IMR-90 (cell line): ENCODE results near the gene BIRC5. TPM values are rescaled to one million over a fixed set of nuclear protein-coding genes. Genes with fewer than 3 reads are reported as not detected.

Source experiments
- ATAC-seq: fragments of 200-7000 bp; cut with Tn5 transposase; 2 replicates; pipeline ENCODE4 v1.9.1; 2020; ENCODE audit warnings: low read depth, mild to moderate bottlenecking, moderate library complexity
- BruUV-seq: library from RNA; stranded (reverse); fragments of 400-500 nt; replicated peaks from 2 replicates; lab custom pipeline; 2021; lab: Mats Ljungman, UMichigan
- CTCF ChIA-PET: fragments of 300-600 bp; formaldehyde crosslinking; extraction: SDS; loops from one replicate; lab custom pipeline; 2021; ENCODE audit warnings: antibody characterized with exemption; lab: Yijun Ruan, JAX
- POLR2A ChIA-PET: fragments of 300-600 bp; sonication (Branson Sonifier 250); formaldehyde crosslinking; loops from one replicate; lab custom pipeline; 2022; ENCODE audit warnings: antibody characterized with exemption; ENCODE audit not compliant: unreplicated experiment; lab: Charles Lee
- DNase-seq: peaks from one replicate; pipeline ENCODE4 v3.0.0; 2013
- H2AFZ ChIP-seq: replicated peaks from 2 replicates; pipeline ENCODE3; 2013; ENCODE audit warnings: low read length, mild to moderate bottlenecking; ENCODE audit not compliant: poor library complexity
- H2AK5ac ChIP-seq: 2 replicates; pipeline ENCODE4 v1.6.1; 2013; ENCODE audit warnings: low read depth, low read length, inconsistent platforms
- H2AK9ac ChIP-seq: replicated peaks from 2 replicates; pipeline ENCODE3; 2013; ENCODE audit warnings: mild to moderate bottlenecking, low read depth, low read length, moderate library complexity; ENCODE audit not compliant: poor library complexity
- H2BK120ac ChIP-seq: 2 replicates; pipeline ENCODE4 v1.6.1; 2013; ENCODE audit warnings: low read depth, low read length, inconsistent platforms
- H2BK15ac ChIP-seq: 3 replicates; pipeline ENCODE4 v1.6.1; 2013; ENCODE audit warnings: low read depth, low read length, inconsistent platforms
- H2BK20ac ChIP-seq: 2 replicates; pipeline ENCODE4 v1.6.1; 2013; ENCODE audit warnings: low read depth, mild to moderate bottlenecking, inconsistent platforms, low read length, moderate library complexity
- H2BK5ac ChIP-seq: 2 replicates; pipeline ENCODE4 v1.6.1; 2013; ENCODE audit warnings: mild to moderate bottlenecking, low read depth, low read length, inconsistent platforms; ENCODE audit not compliant: poor library complexity, severe bottlenecking
- H3K14ac ChIP-seq: replicated peaks from 2 replicates; pipeline ENCODE4 v1.6.1; 2013; ENCODE audit warnings: low read depth, low read length, inconsistent platforms
- H3K18ac ChIP-seq: 2 replicates; pipeline ENCODE4 v1.6.1; 2013; ENCODE audit warnings: low read depth, low read length, control low read depth
- H3K23ac ChIP-seq: 2 replicates; pipeline ENCODE4 v1.6.1; 2013; ENCODE audit warnings: low read depth, low read length, inconsistent platforms
- H3K27ac ChIP-seq: 2 replicates; pipeline ENCODE4 v1.5.1; 2013; ENCODE audit warnings: mild to moderate bottlenecking, control low read depth, low read length; ENCODE audit not compliant: insufficient read depth
- H3K27me3 ChIP-seq: 2 replicates; pipeline ENCODE4 v1.6.1; 2013; ENCODE audit warnings: low read length; ENCODE audit not compliant: control insufficient read depth, insufficient read depth
- H3K36me3 ChIP-seq: 2 replicates; pipeline ENCODE4 v1.6.1; 2013; ENCODE audit warnings: low read length, mixed read lengths; ENCODE audit not compliant: control insufficient read depth, insufficient read depth
- H3K4ac ChIP-seq: 2 replicates; pipeline ENCODE4 v1.6.1; 2013; ENCODE audit warnings: low read depth, low read length, inconsistent platforms
- H3K4me1 ChIP-seq: 2 replicates; pipeline ENCODE4 v1.6.1; 2013; ENCODE audit warnings: low read length, mixed read lengths; ENCODE audit not compliant: control insufficient read depth, insufficient read depth
- H3K4me2 ChIP-seq: 2 replicates; pipeline ENCODE4 v1.6.1; 2013; ENCODE audit warnings: low read depth, mild to moderate bottlenecking, control low read depth, low read length, moderate library complexity
- H3K4me3 ChIP-seq: 2 replicates; pipeline ENCODE4 v1.5.1; 2013; ENCODE audit warnings: low read depth, mild to moderate bottlenecking, control low read depth, low read length, moderate library complexity; ENCODE audit not compliant: insufficient read depth
- H3K56ac ChIP-seq: 2 replicates; pipeline ENCODE4 v1.6.1; 2013; ENCODE audit warnings: low read length, inconsistent platforms; ENCODE audit not compliant: insufficient read depth; ENCODE audit errors: extremely low read depth
- H3K79me1 ChIP-seq, 2 experiments: 2 replicates each; pipeline ENCODE4 v1.6.1; 2013; ENCODE audit warnings: low read length in 2 of 2, inconsistent platforms in 1 of 2, low read depth in 1 of 2
- H3K9ac ChIP-seq: 2 replicates; pipeline ENCODE4 v1.6.1; 2013; ENCODE audit warnings: low read depth, low read length, control low read depth
- H3K9me1 ChIP-seq: 2 replicates; pipeline ENCODE4 v1.6.1; 2013; ENCODE audit warnings: low read length, inconsistent platforms; ENCODE audit not compliant: insufficient read depth
- H3K9me3 ChIP-seq: 2 replicates; pipeline ENCODE4 v1.6.1; 2013; ENCODE audit warnings: low read length; ENCODE audit not compliant: control insufficient read depth, insufficient read depth
- H4K20me1 ChIP-seq: 2 replicates; pipeline ENCODE4 v1.6.1; 2013; ENCODE audit warnings: low read length, inconsistent platforms; ENCODE audit not compliant: insufficient read depth
- H4K5ac ChIP-seq: 2 replicates; pipeline ENCODE4 v1.6.1; 2013; ENCODE audit warnings: mild to moderate bottlenecking, low read depth, low read length, control low read depth
- H4K8ac ChIP-seq, 2 experiments: 2 replicates each; pipeline ENCODE4 v1.6.1; 2013; ENCODE audit warnings: low read depth in 2 of 2, low read length in 2 of 2, control low read depth in 1 of 2, inconsistent platforms in 1 of 2
- H4K91ac ChIP-seq: 2 replicates; pipeline ENCODE4 v1.6.1; 2013; ENCODE audit warnings: low read depth, low read length, inconsistent platforms; ENCODE audit not compliant: insufficient read depth
- CHD1 ChIP-seq: IDR thresholded peaks from 2 replicates; pipeline ENCODE4 v1.6.1; 2012; ENCODE audit warnings: low read depth, low read length, improper control_type of control experiment
- MAFK ChIP-seq: IDR thresholded peaks from 2 replicates; pipeline ENCODE4 v1.6.1; 2012; ENCODE audit warnings: low read depth, low read length, improper control_type of control experiment
- MXI1 ChIP-seq: IDR thresholded peaks from 2 replicates; pipeline ENCODE4 v1.6.1; 2012; ENCODE audit warnings: low read depth, mild to moderate bottlenecking, low read length, moderate library complexity, borderline replicate concordance
- POLR2A ChIP-seq: IDR thresholded peaks from 2 replicates; pipeline ENCODE4 v1.6.1; 2012; ENCODE audit warnings: mild to moderate bottlenecking, low read depth, low read length
- RAD21 ChIP-seq: IDR thresholded peaks from 2 replicates; pipeline ENCODE4 v1.6.1; 2012; ENCODE audit warnings: low read length, improper control_type of control experiment
- RFX5 ChIP-seq: IDR thresholded peaks from 2 replicates; pipeline ENCODE4 v1.8.0; 2012; ENCODE audit warnings: low read depth, mild to moderate bottlenecking, low read length, moderate library complexity
- SMC3 ChIP-seq: fragments of 150-350 bp; IDR thresholded peaks from 2 replicates; pipeline ENCODE4 v1.6.1; 2016; ENCODE audit warnings: low read depth, mild to moderate bottlenecking, antibody characterized with exemption, low read length, moderate library complexity
- WGBS, 2 experiments: methylation state at CpG; one replicate each; pipeline versions ENCODE4 v1.1.5 to v1.1.7; 2013; ENCODE audit warnings: missing lambda C conversion rate in 2 of 2; ENCODE audit not compliant: insufficient read length in 1 of 2; ENCODE audit errors: extremely low coverage in 2 of 2; 5-methylcytosine and 5-hydroxymethylcytosine counted together
- dilution Hi-C: fragments of 300-500 bp; cut with HindIII; formaldehyde crosslinking; loops from one replicate; pipeline ENCODE4 v1.14.3; 2018; ENCODE audit warnings: low sequenced_read_pairs; ENCODE audit not compliant: unreplicated experiment
- in situ Hi-C: fragments of 300-500 bp; cut with MboI; formaldehyde crosslinking; loops from 3 replicates; pipeline ENCODE4 v1.14.3; 2019; ENCODE audit warnings: low sequenced_read_pairs, inconsistent platforms, mixed read lengths
- intact Hi-C: fragments of 100-400 bp; cut with micrococcal nuclease; formaldehyde crosslinking; loops from 2 replicates; pipeline ENCODE4 v1.10.0; 2022
- microRNA-seq, 2 experiments: library from miRNA; stranded (forward) in 1 of 2; unstranded in 1 of 2; fragments of 10-50 nt in 1 of 2; fragments of <30 nt in 1 of 2; gene quantifications in 1 of 2; microRNA quantifications in 1 of 2; one replicate each; pipeline versions ENCODE3 to v1.1.0; 2013 to 2020; ENCODE audit not compliant: insufficient read depth in 1 of 2, insufficient read length in 1 of 2, unreplicated experiment in 1 of 2
- polyA plus RNA-seq, 3 experiments: library from polyadenylated mRNA; depleted of rRNA; stranded (reverse); fragments of >200 nt; gene quantifications; 2 replicates each; pipeline ENCODE4 v1.2.3, GENCODE V29; 2012; ENCODE audit warnings: low replicate concordance in 1 of 3
- small RNA-seq, 5 experiments: library from RNA; depleted of rRNA; stranded (forward); fragments of <200 nt; gene quantifications; one replicate each; pipeline ENCODE3, GENCODE V24; 2012
- total RNA-seq: library from RNA; depleted of rRNA; stranded (reverse); fragments of >200 nt; gene quantifications from 2 replicates; pipeline ENCODE4 v1.2.3, GENCODE V29; 2012; rRNA removed
- TF ChIP-seq, protein P1 (sequence below): fragments of 150-350 bp; IDR thresholded peaks from 2 replicates; pipeline ENCODE4 v1.6.1; 2016; ENCODE audit warnings: low read depth, mild to moderate bottlenecking, low read length, moderate library complexity, borderline replicate concordance
- TF ChIP-seq, protein P2 (sequence below): fragments of 150-350 bp; IDR thresholded peaks from 2 replicates; pipeline ENCODE4 v1.6.1; 2017; ENCODE audit warnings: mild to moderate bottlenecking, antibody characterized with exemption, low read length, low read depth

BIRC5 gene
- total and polyA plus RNA-seq, 2 of the 4 experiments (the other 2 are of a cell fraction) = 16.6 to 52.7 TPM

DNA sequence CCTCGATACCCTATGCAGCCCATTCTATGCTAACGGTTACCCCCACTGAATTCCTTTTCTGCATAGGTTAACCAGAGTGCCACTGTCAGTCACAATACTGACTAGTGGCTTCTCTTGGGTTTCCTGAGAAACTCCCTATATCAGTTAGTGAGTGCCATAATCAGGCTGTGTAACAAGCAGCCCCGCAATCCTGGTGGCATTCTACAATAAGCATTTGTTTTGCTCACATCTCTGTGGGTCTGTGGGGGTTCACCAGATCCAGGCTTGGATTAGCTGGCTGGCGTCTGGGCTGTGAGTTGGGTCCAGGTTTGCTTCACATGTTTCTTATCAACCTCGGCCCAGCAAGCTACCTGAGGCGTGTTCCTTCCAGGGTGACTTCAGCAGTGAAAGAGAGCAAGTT, 59.8 kb downstream of the BIRC5 start:
- POLR2A ChIA-PET = no interaction called here
- in situ Hi-C loops = no loop called here
- no peak overlapping the region for H3K4me3 ChIP-seq

More for the DNA sequence above, 59.8 kb downstream of the BIRC5 start:
- no peak for DNase-seq
- TF ChIP-seq POLR2A (no peak), MAFK (no peak), SMC3 (no peak), RAD21 (no peak), RFX5 (no peak), MXI1 (no peak), CHD1 (no peak)
- TF ChIP-seq, protein P1, sequence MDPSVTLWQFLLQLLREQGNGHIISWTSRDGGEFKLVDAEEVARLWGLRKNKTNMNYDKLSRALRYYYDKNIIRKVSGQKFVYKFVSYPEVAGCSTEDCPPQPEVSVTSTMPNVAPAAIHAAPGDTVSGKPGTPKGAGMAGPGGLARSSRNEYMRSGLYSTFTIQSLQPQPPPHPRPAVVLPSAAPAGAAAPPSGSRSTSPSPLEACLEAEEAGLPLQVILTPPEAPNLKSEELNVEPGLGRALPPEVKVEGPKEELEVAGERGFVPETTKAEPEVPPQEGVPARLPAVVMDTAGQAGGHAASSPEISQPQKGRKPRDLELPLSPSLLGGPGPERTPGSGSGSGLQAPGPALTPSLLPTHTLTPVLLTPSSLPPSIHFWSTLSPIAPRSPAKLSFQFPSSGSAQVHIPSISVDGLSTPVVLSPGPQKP = no peak
- TF ChIP-seq, protein P2, sequence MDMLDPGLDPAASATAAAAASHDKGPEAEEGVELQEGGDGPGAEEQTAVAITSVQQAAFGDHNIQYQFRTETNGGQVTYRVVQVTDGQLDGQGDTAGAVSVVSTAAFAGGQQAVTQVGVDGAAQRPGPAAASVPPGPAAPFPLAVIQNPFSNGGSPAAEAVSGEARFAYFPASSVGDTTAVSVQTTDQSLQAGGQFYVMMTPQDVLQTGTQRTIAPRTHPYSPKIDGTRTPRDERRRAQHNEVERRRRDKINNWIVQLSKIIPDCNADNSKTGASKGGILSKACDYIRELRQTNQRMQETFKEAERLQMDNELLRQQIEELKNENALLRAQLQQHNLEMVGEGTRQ = no peak
- peaks cover 53% of the 10 kb centered on the region for H3K27me3 ChIP-seq
- dilution Hi-C loops = no loop called here
- H2BK20ac ChIP-seq = no peak overlapping the region
- H3K79me1 ChIP-seq = no peaks in the 10 kb centered on the region
- H3K36me3 ChIP-seq = no peaks in the 10 kb centered on the region
- no peak overlapping the region for H4K5ac ChIP-seq
- H3K9ac ChIP-seq = no peak overlapping the region
- no peak overlapping the region for H4K8ac ChIP-seq
- H4K20me1 ChIP-seq = no peaks in the 10 kb centered on the region
- intact Hi-C loops = no loop called here
- no peak overlapping the region for H4K91ac ChIP-seq
- H2AK5ac ChIP-seq = no peak overlapping the region
- no peak overlapping the region for H3K4ac ChIP-seq
- H2AFZ ChIP-seq = no peak overlapping the region
- H3K9me1 ChIP-seq = no peaks in the 10 kb centered on the region
- no peak overlapping the region for H3K23ac ChIP-seq
- peaks cover 11% of the 10 kb centered on the region; the same call in 1 of the 2 replicates for H3K4me1 ChIP-seq
- H2BK15ac ChIP-seq = no peak overlapping the region
- no TSS peak for BruUV-seq
- H2BK120ac ChIP-seq = no peak overlapping the region
- no peak overlapping the region for H3K27ac ChIP-seq
- no peak overlapping the region for H3K4me2 ChIP-seq
- H3K56ac ChIP-seq = no peak overlapping the region
- CTCF ChIA-PET = no interaction called here
- no peak for ATAC-seq
- peaks cover 5% of the 10 kb centered on the region for H3K9me3 ChIP-seq
- no peak overlapping the region for H2BK5ac ChIP-seq
- WGBS, 2 experiments = 93% methylated on average over 3 of the region's 6 CpGs; no CpG with 5 or more reads in 1 of the 2 experiments
- no peak overlapping the region for H3K14ac ChIP-seq
- H3K18ac ChIP-seq = no peak overlapping the region
- no peak overlapping the region for H2AK9ac ChIP-seq

Small RNA genes within 50 kb of the gene (microRNA-seq; reads per million reads assigned to microRNA genes)
- not detected for gene AC087645.1 (ENCODE audit: insufficient read depth, insufficient read length)

Small RNA genes within 50 kb of the gene (small RNA-seq; reads per million reads assigned to genes)
- 0 reads per million in 5 experiments for gene AC087645.1

Other genes starting within 250 kb of the BIRC5 start
- gene TMC6, start 85.5 kb upstream of the BIRC5 start, total RNA-seq = 0.28 TPM in 1 of 2 replicates, not detected in the other
- 0.19 and 0.32 TPM in 2 replicates for gene TMC6, start 85.5 kb upstream of the BIRC5 start, polyA plus RNA-seq (2012; rRNA removed)
- not detected in 2 replicates for gene TMC8, start 83.5 kb upstream of the BIRC5 start, total RNA-seq
- gene TMC8, start 83.5 kb upstream of the BIRC5 start, polyA plus RNA-seq (2012; rRNA removed) = not detected in 2 replicates
- not detected in 2 replicates for gene C17orf99, start 67.9 kb upstream of the BIRC5 start, total RNA-seq
- not detected in 2 replicates for gene C17orf99, start 67.9 kb upstream of the BIRC5 start, polyA plus RNA-seq (2012; rRNA removed)
- gene SYNGR2, start 45.7 kb upstream of the BIRC5 start, total RNA-seq = 11.1 and 14.7 TPM in 2 replicates
- 63.1 and 77.3 TPM in 2 replicates for gene SYNGR2, start 45.7 kb upstream of the BIRC5 start, polyA plus RNA-seq (2012; rRNA removed)
- gene TK1, start 27.2 kb upstream of the BIRC5 start, total RNA-seq = 109 and 219 TPM in 2 replicates
- 150 and 181 TPM in 2 replicates for gene TK1, start 27.2 kb upstream of the BIRC5 start, polyA plus RNA-seq (2012; rRNA removed)
- 45.5 and 65.1 TPM in 2 replicates for gene AFMID, start 26.9 kb upstream of the BIRC5 start, total RNA-seq
- 29.9 and 41.0 TPM in 2 replicates for gene AFMID, start 26.9 kb upstream of the BIRC5 start, polyA plus RNA-seq (2012; rRNA removed)
- not detected in 2 replicates for gene TMEM235, start 17.4 kb downstream of the BIRC5 start, total RNA-seq
- gene TMEM235, start 17.4 kb downstream of the BIRC5 start, polyA plus RNA-seq (2012; rRNA removed) = not detected in 2 replicates
- 19.7 and 19.9 TPM in 2 replicates for gene SOCS3, start 145.8 kb downstream of the BIRC5 start, total RNA-seq
- 18.3 and 19.2 TPM in 2 replicates for gene SOCS3, start 145.8 kb downstream of the BIRC5 start, polyA plus RNA-seq (2012; rRNA removed)
- gene PGS1, start 164.4 kb downstream of the BIRC5 start, total RNA-seq = 14.4 and 18.5 TPM in 2 replicates
- 35.5 and 43.2 TPM in 2 replicates for gene PGS1, start 164.4 kb downstream of the BIRC5 start, polyA plus RNA-seq (2012; rRNA removed)